GM03348 (cell line): Measurements from ENCODE around the gene PSRC1.
A peak's percentile ranks its signal among the peaks of the same experiment; 100 is the strongest.

Experiments used
- DNase-seq: peaks from one replicate; pipeline ENCODE4 v3.0.0; 2012; ENCODE audit warnings: low spot score

The PSRC1 gene

GRCh38 chr1:109272021-109272799 lies 10.7 kb downstream of the PSRC1 start:
- no peak for DNase-seq

DNA sequence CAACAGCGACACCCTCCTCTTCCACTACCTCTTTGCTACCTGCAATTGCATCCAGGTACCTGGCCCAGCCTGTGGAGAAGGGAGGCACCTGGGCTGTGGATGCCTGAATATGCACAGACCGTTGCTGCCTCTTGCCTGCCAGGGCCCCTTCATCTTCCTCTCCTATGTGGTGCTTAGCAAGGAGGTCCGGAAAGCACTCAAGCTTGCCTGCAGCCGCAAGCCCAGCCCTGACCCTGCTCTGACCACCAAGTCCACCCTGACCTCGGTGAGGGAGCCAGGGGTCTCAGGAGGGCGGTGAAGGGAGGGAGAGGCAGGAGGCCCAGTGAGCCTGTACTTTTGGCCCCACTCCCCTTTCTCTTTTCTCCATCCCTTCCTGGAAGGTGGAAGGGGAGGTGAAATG lies 11.5 kb downstream of the PSRC1 start:
- DNase-seq = no peak

GRCh38 chr1:109270623-109271317 lies 12.2 kb downstream of the PSRC1 start:
- DNase-seq = no peak

DNA sequence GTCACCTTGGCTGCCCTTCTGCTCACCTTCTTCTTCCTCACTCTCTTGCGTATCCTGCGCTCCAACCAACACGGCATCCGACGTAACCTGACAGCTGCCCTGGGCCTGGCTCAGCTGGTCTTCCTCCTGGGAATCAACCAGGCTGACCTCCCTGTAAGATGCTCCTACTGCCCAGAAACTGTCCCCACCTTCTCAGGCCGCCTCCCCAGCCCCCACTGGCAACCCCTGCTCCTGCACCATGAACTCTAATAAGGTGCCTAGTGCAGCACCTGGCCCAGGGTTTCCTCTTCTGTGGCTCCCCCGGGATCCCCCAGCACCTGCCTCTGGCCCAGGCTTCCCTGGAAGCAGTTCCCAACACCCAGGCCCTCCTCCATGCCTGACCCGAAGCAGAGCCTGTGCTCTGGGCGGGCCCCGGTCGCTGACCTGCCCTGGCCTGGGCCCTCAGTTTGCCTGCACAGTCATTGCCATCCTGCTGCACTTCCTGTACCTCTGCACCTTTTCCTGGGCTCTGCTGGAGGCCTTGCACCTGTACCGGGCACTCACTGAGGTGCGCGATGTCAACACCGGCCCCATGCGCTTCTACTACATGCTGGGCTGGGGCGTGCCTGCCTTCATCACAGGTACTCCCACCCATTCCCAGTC lies 12.8 kb downstream of the PSRC1 start:
- no peak for DNase-seq

GRCh38 chr1:109269212-109269980 lies 13.5 kb downstream of the PSRC1 start:
- DNase-seq = no peak

DNA sequence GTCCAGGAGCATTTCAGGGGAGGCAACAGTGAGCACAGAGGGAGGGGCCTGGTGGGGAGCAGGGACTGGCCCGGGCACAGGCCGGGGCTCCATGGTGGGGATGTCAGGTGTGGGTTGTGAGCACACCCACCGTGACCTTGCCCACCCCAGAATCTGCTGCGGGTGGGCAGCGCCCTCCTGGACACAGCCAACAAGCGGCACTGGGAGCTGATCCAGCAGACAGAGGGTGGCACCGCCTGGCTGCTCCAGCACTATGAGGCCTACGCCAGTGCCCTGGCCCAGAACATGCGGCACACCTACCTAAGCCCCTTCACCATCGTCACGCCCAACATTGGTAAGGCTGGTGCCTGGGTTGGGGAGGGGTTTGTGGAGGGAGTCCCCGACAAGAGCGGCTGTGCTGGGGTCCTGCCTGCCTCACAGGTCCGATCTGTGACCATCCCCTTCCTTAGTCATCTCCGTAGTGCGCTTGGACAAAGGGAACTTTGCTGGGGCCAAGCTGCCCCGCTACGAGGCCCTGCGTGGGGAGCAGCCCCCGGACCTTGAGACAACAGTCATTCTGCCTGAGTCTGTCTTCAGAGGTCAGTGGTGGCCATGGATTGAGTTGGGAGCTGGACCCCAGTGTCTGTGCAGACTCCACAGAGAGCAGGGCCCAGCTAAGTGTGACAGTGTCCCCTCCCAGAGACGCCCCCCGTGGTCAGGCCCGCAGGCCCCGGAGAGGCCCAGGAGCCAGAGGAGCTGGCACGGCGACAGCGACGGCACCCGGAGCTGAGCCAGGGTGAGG lies 14.3 kb downstream of the PSRC1 start:
- DNase-seq = no peak

GRCh38 chr1:109267743-109268300 lies 15.1 kb downstream of the PSRC1 start:
- no peak for DNase-seq

DNA sequence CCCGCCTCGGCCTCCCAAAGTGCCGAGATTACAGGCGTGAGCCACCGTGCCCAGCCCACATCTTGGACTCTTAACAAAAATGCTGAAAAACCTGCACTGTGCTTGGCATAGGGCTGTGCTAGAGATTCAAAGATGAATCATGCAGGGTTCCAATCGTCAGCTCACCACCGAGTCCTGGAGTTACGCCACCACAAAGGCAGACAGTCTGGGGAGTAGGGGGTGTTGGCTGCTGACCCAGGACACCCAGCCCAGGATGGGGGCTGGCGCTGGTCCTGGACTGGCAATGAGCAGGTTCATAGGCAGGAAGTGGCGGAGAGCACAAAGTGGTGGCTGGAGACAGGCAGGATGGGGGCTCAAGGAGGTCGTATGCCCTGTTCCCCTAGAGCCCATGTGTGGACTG lies 16.0 kb downstream of the PSRC1 start:
- peak; percentile 76 for DNase-seq

DNA sequence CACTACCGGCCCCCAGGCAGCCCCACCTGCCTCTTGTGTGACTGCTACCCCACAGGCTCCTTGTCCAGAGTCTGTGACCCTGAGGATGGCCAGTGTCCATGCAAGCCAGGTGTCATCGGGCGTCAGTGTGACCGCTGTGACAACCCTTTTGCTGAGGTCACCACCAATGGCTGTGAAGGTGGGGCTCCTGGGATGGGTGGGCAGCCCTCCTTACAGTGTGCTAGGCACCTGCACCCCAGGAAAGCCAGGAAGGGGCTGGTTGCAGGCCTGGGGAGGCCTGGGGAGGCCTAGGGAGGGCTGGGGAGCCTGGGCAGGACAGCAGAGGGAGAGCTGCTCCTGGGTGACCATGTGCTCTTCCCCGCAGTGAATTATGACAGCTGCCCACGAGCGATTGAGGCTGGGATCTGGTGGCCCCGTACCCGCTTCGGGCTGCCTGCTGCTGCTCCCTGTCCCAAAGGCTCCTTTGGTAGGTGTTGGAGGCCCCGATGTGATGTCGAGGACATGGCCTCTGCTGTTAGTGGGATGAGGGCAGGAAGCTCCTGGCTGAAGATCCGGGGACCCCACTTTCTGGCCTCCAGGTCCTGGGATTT lies 17.1 kb downstream of the PSRC1 start:
- no peak for DNase-seq

DNA sequence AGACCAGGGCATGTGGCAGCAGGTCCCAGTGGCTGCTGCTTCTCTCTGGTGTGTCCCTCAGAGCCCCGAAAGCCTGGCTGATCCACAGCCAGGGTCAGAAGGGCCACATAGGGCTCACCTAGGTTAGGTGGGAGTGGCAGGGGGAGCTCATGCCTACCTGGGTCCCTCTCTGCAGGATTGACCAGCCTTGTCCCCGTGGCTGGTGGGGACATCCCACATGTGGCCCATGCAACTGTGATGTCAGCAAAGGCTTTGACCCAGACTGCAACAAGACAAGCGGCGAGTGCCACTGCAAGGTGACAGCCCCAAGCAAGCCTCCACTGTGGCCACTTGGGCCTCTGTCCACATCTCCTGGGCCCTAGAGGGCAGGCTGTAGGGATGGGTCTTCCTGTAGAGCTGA lies 17.9 kb downstream of the PSRC1 start:
- DNase-seq = no peak

GRCh38 chr1:109264379-109264755 lies 18.6 kb downstream of the PSRC1 start:
- no peak for DNase-seq

DNA sequence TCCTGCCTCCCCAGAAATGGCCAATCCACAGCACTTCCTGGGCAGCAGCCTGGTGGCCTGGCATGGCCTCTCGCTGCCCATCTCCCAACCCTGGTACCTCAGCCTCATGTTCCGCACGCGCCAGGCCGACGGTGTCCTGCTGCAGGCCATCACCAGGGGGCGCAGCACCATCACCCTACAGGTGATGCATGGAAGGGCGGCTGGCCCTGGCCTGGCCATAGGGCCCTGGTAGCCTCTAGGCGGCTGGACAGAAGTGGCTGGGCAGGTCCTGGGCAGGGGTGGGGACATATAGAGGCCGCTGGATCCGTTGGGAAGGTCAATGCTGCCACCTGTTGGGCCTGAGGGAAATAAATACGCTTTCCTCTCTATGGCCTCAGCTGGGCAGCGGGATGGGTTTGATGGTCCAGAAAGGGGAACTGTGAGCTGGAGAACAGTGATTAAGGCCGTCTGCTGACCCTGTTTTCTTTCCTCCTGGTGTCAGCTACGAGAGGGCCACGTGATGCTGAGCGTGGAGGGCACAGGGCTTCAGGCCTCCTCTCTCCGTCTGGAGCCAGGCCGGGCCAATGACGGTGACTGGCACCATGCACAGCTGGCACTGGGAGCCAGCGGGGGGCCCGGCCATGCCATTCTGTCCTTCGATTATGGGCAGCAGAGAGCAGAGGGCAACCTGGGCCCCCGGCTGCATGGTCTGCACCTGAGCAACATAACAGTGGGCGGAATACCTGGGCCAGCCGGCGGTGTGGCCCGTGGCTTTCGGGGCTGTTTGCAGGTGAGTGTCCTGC lies 19.2 kb downstream of the PSRC1 start:
- DNase-seq = peak; percentile 90

DNA sequence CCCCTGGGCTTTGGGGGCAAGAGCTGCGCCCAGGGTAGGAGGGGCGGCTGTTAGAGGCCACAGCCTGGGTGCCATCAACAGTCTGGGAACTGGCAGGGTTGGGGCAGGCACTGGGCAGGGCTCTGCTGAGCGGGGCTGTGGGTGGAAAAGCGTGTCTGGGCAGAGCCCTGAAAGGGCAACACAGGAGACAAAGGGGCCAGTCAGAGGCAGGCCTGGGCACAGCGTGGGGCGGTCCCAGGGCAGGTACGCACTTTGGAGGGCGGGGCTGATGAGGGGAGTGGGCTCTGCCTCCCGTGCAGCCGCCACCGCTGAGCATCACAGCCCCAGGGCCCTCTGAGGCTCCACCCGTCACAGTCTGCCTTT lies 19.7 kb downstream of the PSRC1 start:
- no peak for DNase-seq

- DNase-seq = no peak
These were observed 20.5 kb downstream of the PSRC1 start for GRCh38 chr1:109262231-109263055.

DNA sequence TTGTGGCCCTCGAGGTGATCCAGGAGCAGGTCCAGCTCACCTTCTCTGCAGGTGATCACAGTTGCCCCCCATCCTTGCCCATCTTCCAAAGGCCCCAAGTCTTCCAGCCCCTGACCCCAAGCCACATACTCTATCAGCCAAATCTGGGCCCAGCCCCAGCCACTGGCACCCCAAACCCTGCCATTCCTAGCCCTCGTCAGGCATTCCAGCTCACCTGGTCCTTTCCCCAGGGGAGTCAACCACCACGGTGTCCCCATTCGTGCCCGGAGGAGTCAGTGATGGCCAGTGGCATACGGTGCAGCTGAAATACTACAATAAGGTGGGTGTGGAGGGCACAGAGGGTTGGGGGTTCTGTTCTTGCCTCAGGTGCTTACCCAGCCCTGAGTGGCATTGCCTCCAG lies 21.4 kb downstream of the PSRC1 start:
- DNase-seq = no peak

- DNase-seq = no peak
These were observed 21.9 kb downstream of the PSRC1 start for GRCh38 chr1:109261006-109261405.

GRCh38 chr1:109259674-109260557 lies 23.0 kb downstream of the PSRC1 start:
- DNase-seq = no peak
